ENCODE measurements around the gene TDRD15.
"Not testable (repeated sequence)": the region's sequence is repeated elsewhere in the genome, so short reads cannot be mapped to it uniquely, and the experiment has no call there.

The TDRD15 gene

DNA sequence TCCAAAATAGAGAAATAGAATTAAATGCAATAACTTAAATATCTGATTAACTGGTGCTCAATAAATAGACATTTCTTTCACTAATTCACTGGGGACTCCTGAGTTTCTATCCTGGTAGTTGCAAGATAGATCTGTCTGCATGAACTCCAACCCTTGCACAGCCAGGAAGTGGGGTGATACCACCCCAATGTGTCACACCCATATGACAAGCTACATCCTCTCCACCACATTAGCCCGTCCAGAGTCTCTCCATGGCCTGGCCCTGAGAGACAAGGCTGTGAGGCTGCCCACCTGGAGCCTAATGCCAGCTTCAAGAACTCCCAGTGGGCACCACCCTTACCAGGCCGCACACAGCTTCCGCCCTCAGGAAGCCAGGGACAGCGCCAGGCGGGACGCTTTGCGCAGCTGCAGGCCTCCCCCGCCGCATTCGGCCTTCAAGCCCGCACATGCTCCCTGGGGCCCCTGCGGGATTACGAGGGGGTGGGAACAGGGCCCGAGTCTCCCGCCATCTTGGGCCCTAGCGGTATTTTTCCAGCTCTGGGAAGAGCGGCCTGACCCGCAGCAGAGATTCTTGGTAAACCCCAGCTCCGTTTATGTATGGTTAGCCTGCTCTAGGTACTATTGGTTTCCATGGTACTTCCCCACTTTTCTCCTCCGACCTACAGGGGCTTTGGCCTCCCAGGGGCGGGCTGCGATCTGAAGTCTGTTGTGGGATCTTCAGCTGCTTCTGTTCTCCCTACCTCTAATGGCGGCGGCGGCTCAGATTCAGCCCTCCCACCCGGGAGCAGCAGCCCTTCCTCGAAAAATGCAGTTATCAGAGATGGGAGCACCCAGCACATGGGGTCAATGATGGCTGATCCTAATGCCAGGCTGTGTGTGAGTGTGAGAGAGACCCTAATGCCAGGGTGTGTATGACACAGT, at the start of gene TDRD15:
TSS of gene TDRD15 (plus strand) at position 496 of the 921 bp plus-strand sequence. CDS start 13,500 bp downstream, outside the sequence.
- DNase-seq = no peak

DNA sequence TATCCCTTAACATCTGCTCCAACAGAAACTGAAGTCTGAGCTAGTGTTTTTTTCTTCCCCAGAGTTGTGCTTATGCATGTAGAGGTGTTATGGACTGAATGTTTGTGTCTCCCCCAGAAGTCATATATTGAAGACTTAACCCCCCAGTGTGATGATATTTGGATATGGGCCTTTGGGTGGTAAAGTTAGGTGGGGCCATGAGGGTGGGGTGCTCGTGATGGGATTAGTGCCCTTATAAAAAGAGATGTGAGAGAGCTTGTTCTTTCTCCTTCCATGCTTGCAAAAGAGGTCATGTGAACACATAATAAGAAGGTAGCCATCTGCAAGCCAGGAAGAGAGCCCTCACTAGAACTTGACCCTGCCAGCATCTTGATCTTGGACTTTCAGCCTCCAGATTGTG, 45.5 kb upstream of the TDRD15 start:
- DNase-seq = no peak

DNA sequence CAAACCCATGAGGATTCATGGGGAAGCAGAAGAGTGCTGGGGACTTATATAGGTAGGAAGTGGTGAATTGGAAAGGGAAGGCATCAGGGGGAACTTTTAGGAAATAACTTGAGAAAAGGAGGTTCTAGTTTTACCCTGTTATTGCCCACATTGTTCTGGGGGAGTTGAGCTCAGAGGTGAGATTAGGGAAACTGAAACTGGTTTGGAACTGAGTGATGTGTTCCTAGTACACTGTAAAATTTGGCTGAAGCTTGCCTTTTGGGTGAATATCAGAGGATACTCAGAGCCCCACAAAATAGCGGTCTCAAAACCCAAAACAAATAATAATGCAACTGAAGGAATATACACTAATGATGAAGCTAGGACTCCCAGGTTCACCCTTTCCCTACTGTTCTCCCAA, 40.3 kb upstream of the TDRD15 start:
- no peak for DNase-seq

DNA sequence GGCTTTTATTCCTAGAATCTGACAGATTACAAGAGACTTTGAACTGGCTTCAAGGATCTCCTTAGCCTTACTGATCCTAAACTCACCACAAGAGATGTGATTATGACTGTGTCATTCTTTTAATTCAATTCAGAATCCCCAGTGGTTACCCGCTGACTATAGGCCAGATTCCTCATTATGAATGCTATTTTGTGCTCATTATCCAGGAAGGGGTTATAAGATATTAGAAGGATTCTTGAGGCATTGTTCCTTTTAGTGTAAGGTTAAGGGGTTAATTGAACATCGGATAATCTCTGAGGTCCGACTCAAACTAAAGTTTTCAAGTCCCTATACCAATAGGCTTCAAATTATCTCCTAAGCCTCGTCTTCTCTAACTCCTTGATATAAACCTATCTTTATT, 39.4 kb upstream of the TDRD15 start:
- no peak for DNase-seq

DNA sequence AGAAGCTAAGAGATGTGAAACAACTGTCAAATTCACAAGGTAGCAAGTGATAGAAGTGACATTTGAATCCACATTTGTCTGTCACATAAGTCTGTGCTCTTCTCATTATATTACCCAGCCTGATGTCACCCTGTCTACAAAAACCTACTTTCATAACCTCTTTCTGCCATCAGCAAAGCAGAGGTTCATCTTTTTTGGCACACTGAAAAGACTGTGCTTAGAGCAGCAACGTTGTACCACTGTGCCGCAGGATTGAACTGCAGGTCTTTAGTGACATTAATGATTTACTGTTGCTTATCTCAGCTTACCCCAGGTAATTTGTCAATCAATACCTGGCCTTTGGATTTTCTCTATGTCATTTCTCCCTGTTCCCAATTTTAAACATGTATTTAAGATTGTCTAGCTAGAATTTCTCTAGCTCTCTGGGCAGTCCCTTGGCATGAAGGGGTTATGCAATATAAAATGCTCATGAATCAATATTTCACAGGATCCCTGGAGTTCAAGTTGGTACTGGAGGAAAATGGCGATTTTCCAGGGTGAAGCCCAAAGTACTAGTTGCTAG, 31.4 kb upstream of the TDRD15 start:
- no peak for DNase-seq

DNA sequence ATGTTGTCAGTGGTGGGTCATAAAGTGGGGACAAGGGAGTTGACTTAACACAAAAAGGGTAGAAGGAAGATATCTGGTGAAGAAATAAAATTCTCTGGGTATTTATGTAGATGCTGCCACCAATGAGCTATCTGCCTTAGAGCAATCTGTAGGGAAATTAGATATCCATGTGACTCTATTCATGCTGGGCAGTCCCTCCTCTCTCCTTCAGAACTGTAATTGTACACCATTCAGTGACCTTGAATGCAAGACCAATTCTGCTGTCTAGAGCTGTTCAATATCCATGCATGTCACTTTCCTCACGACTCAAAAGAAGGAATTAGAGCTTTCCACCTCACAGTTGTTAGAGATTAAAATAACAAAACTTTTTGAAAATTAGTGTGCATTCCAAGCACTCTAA, 28.6 kb upstream of the TDRD15 start:
- no peak for DNase-seq

DNA sequence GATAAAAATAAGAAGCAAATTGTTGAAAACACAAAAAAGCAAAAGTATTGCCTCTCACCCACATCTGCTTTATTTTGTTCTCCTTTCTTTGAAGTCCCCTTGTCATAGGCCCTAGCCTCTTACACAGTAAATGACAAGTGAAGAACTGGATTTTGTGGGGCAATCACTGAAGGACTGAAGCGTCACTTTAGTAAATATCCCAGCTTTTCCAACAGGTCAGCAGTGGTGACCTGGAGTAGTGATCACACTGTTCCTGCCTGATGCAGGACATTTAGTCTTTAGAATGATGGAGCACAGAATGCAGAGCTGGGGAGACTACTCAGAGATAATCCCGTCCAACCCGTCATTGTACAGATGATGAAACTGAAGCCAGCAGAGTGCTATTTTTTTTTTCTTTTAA, 28.1 kb upstream of the TDRD15 start:
- no peak for DNase-seq

DNA sequence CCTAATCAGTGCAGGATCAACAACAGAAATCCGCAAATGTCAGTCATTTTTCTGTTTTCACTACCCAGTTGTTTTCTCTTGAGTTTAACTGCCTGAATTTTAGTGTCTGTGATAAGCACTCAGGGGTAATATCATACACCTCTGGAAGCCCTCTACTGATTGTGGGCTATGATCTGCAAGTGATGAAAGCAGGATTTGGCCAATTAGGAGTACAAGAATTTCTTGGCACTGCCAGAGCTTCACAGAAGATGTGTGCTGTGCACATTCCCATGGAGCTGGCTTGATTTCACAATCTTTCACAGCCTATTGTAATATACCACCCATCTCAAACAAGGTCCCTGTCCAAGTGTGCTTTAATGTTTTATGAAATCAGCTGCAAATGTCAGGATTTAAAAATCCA, 27.3 kb upstream of the TDRD15 start:
- no peak for DNase-seq

DNA sequence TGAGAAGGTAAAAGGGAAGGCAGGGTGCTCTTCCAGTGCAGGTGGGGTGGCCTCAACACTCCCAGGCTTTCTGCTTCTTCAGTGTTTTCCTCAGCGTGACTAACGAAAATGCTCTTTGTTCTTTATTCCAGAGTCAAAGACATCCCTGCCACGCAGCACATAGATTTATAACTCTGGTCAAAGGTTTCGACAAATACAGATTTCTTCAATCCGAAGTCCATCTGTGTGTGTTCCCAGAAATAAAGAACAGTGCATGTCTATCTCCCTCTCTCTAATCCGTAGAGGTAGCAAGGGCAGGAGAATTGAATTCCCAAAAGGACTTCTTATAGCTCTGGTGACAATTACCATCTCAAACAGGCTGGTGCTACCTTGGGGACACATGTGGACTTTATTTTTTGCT, 26.4 kb upstream of the TDRD15 start:
- DNase-seq = no peak

DNA sequence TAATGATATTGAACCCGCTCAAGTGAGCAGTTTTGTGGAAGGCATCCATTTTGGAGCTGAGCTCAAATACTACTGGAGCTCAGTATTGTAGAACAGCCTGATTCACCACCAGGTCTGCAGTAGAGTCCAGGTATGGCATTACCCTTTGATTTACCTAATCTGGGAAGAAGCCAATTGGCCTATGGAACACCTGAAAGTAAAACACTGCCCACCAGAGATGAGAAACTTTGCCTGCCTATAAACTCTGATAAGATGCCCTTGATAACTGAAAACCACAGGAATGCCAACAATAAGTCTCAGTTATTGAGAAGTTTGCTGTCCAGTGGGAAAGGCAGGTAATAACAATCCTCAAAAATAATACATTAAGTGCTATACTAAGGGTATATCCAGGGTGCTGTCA, 25.5 kb upstream of the TDRD15 start:
- no peak for DNase-seq

DNA sequence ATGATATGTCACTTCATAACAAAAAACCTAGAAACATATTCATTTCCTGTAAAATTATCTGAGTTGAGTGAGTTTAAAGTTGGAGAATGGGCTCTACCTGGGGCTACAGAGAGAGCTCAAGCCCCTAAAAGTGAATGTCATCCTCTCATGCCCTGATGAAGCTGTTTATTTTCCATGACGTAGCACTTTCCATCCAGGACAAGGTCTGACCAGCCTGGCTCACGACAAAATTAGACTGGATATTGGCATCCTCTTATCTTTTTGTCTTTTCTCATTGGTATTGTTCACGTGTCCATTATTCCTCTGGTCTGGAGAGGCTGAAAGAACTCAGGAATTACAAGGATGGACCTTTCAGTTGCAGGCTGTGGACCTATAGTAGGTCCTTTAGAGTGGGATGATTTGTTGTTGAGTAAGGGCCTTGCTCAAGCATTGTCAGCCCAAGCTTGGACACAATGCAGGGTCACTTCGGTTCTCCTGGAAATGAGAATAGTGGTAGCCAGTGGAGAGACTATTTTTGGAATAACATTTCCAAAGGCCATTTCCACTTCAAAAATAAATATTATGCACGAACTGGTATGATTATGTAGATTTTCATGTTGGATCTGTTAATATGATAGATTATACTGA, 24.4 kb upstream of the TDRD15 start:
- no peak for DNase-seq

DNA sequence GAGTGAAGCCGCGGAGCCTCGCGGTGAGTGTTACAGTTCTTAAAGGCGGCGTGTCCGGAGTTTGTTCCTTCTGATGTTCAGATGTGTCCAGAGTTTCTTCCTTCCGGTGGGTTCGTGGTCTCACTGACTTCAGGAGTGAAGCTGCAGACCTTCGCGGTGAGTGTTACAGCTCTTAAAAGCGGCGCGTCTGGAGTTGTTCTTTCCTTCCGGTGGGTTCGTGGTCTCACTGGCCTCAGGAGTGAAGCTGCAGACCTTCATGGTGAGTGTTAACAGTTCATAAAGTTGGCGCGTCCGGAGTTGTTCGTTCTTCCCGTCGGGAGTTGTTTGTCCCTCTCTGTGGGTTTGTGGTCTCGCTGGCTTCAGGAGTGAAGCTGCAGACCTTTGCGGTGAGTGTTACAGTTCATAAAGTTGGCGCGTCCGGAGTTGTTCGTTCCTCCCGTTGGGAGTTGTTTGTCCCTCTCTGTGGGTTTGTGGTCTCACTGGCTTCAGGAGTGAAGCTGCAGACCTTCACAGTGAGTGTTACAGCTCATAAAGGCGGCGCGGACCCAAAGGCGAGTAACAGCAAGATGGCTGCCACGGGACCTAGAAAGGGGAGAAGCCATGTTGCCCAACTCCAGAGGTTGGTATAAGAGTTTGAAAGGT, 22.1 kb upstream of the TDRD15 start:
- DNase-seq = not testable (repeated sequence)

DNA sequence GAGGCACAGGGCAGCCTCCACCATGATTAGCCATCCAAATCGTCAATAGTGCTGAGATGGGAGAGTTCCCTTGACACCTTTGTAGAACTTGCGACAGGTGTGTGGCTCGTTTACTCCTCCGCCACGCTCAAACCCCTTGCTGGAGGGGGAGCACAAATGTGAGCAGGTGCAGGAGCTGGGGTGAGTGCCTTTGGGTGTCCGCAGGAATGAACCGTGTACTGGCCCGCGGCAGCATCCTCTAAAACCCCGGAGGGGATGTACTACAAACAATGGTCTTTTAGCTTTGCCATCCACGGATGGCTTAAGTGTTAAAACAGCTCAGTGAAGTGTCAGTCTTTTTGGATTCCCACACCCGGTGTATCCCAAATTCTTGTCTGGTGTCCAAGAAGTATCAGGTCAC, 21.4 kb upstream of the TDRD15 start:
- no peak for DNase-seq

DNA sequence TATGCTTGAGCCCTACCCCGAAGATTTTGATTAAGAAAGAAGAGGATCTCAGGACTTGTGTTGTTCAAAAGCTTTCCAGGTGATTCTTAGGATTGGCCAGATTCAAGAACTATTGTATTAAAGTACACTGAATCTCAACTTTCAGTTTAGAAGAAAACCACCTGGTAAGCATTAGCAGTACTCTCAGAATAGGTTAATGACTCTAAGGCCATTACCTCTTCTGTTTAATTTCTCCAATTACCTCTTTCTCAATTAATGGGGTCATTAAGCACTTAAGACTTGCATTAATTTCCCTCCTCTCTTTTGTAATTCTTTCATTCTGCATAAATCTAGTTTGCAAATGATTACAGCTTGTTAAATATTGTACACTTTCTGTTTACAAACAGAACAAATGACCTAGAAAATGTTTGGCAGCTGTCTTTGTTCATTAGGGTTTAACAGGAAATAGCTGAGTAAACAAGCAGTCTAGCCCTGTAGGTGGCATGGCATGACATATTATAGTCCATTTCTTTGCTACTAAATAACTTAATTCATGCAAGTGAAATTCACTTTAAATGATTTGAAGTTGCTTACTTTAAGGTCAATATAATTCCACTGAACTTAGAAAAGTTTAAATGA, 20.4 kb upstream of the TDRD15 start:
- DNase-seq = no peak

DNA sequence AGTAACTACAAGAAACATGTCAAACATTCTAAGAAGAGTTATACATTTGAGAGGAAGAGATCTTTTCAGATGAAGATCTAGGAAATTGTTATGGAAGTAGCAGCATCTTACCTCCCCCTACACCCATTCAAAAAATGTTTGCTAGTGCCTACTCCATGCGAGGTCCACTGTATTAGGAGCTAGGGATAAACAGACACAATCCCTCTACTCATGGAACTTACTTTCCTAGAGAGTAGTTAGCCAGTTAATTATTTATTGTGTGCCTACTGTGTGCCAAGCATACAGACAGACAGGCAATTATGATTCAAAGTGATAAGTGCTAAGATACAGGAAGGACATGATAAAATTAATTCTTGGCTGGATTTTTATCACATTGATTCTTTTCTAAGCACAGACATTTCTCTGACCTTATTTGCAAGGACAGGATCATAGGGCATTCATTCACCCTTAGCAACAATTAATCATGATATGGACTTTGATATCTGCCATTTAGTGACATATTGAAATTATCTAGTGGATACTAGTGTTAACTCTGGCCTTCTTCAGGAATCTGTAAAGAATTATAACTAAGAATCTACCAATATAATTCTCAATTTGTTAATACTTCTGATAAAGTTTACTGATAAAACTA, 19.6 kb upstream of the TDRD15 start:
- no peak for DNase-seq

DNA sequence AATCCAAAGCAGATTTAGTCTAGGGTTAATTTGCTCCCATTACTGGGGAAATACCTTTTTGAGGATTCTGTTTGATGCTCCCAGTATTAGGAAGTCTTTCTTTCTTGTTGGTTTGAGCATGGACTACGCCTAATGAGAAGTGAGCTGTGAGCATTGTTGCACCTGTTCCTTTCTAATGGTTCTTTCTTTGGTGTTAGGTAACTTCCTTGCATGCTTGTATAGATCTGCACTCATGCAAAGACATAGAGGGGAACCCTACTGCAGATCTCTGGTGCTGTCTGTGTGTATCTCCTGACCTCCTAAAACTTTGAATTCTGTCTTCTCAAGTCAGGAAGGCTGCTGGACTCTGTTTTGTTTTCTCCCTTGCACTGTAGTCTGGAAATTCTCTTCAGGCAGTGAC, 12.8 kb upstream of the TDRD15 start:
- no peak for DNase-seq

DNA sequence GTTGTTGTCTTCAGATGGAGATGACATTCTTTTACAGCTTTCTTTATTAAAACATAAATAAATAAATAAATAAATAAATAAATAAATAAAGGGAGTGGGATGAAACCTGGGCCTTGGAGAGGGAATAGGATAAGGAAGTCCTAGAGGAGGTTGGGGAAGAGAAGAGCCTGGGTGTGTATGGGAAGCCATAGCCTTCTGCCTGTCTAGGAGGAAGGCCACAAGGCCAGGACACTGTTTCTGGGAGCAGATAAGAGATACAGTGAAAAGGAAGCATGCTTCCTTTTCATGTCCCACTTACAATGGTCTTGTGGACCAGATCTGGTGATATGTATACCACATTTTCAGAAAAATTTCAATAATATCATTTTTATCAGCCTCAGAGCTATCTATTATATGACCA, 6.1 kb upstream of the TDRD15 start:
- DNase-seq = no peak

DNA sequence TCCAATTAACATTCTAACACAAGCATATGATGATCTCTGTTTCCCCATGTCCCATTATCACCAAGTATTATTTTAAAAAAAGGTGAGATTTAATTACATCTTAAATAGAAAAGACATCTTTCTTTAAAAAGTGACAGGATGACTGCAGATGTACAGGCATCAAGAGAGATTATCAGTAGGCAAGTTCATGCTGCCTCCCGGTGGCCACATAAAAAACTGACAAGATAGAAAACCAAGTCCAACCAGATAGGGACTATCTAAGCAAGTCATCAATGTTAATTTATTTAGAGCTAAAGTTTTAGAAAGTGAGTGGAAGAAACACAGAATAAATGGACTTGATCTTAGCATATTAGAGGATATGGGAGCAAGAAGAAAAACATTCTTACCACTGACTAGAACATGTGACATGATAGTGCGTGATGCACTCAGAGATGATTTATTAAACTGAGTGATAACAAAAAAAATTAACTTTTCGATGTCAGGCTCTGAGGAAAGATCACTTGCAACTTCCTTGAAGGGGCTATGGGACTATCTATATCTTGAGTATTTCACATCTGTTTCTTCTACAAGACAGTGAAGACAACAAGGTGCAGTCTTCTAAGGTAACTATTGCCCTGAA, 5.4 kb upstream of the TDRD15 start:
- DNase-seq = no peak

DNA sequence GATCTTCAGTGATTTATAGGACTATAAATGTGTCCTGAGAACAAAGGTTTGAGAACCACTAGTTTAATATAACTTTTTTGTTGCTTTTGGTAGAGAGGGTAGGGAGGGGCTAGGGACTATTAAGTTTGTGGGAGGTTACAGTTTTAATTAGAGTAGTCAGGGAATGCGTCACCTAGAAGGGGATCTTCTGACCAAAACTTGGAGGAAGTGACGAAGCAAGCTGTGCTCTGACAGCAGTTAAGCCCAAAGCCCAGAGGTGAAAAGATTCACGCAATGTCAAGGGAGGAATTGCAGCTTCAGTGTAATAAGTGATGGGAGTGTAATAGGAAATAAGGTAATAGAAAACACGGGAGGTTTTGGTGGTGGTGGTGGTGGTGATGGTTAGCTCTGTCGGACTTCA, 8.1 kb downstream of the TDRD15 start:
- DNase-seq = no peak

DNA sequence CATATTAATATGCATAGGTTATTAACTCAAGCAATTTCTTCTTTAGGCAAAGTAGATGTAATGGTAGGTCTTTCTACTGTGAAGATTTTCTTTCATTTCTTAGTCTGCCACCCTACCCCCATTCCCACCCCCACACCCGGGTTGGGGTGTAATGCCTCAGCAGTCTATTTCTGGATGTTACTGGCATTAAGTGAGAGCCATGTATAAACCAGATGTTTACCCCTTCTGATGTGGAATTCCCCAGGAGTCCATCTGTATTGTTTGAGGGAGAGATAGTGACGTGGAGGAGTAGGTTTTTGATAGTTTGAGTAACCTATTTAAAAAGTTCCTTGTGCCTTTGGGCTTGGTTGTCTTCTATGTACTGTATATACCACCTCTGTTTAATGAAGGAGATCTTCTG, 11.8 kb downstream of the TDRD15 start:
- DNase-seq = no peak

DNA sequence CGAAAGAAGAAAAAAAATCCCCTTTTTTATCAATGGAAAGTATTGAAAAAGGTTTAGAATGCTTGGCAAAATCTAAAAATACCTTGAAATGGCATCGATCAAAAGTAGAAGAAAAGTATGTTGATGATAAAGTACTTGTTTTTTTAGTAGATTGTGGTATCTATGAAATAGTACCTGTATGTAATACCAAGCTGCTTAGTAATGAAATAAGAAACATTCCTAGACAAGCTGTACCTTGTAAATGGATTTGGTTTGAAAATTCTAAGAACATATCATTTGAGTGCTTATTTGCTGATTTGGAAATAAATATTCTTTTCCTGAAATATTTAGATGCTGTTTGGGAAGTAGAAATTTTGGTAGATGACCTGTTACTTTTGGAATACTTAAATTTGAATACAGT, 18.4 kb downstream of the TDRD15 start:
- no peak for DNase-seq

DNA sequence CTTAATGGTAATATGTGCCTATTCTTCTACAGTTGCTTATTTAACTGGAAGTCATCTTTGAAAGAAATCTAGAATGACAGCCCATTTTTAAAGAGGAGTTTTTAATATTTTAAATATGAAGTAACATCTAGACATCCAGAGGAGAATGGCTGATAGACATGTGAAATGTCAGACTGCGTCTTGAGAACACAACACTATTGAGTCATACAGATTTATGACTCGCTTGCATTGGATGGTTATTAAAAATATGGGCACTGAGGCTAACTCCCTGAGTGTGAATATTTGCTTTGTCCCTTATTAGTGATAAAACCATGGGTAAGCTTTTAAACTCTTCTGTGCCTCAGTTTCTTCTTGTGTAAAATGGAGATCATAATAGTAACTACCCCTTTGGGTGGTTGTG, 22.9 kb downstream of the TDRD15 start:
- DNase-seq = no peak

All from SIG-M5 (cell line).